SK-N-SH (cell line): ENCODE results near the gene BPNT1. TPM values are rescaled to one million over a fixed set of nuclear protein-coding genes. Genes with fewer than 3 reads are reported as not detected.

Experiments
- CTCF ChIA-PET: fragments of 300-600, 350-600 bp; formaldehyde crosslinking; extraction: SDS; loops from one replicate; lab custom pipeline; 2021; lab: Yijun Ruan, JAX
- POLR2A ChIA-PET: fragments of 350-600 bp; sonication (Branson Sonifier 250); formaldehyde crosslinking; extraction: SDS; loops from one replicate; lab custom pipeline; 2020; ENCODE audit warnings: antibody characterized with exemption, inconsistent platforms; lab: Yijun Ruan, JAX
- DNase-seq: peaks from one replicate; pipeline ENCODE4 v3.0.0; 2012
- H2AFZ ChIP-seq: fragments of 200-600 bp; sonication (generic); 2 replicates; pipeline ENCODE4 v1.8.1; 2016; ENCODE audit warnings: antibody characterized with exemption, mild to moderate bottlenecking, low read depth
- H3F3A ChIP-seq: fragments of 200-600 bp; sonication (generic); replicated peaks from 2 replicates; pipeline ENCODE3; 2016; ENCODE audit warnings: antibody characterized with exemption, mild to moderate bottlenecking; ENCODE audit not compliant: insufficient read depth
- H3K27ac ChIP-seq, 2 experiments: fragments of 200-500 bp in 1 of 2; fragments of 200-600 bp in 1 of 2; sonication (Bioruptor generic) in 1 of 2; sonication (generic), shearing (Covaris generic) in 1 of 2; 2 replicates each; pipeline versions ENCODE4 v1.5.1 to v1.6.1; 2014 to 2016; ENCODE audit warnings: low read depth in 2 of 2, inconsistent platforms in 1 of 2, low read length in 1 of 2, mild to moderate bottlenecking in 1 of 2, mixed read lengths in 1 of 2
- H3K27me3 ChIP-seq: fragments of 200-600 bp; sonication (generic), shearing (Covaris generic); 2 replicates; pipeline ENCODE4 v1.6.1; 2016; ENCODE audit warnings: mixed run types; ENCODE audit not compliant: insufficient read depth
- H3K36me3 ChIP-seq, 2 experiments: fragments of 200-500 bp in 1 of 2; fragments of 200-600 bp in 1 of 2; sonication (Bioruptor generic) in 1 of 2; sonication (generic) in 1 of 2; replicated peaks in 1 of 2; 2 replicates each; pipeline versions ENCODE3 to v1.5.1; 2014 to 2016; ENCODE audit warnings: low read length in 1 of 2, mild to moderate bottlenecking in 1 of 2; ENCODE audit not compliant: insufficient read depth in 2 of 2, control insufficient read depth in 1 of 2
- H3K4me1 ChIP-seq, 2 experiments: fragments of 200-500 bp in 1 of 2; fragments of 200-600 bp in 1 of 2; sonication (Bioruptor generic) in 1 of 2; sonication (generic), shearing (Covaris generic) in 1 of 2; 2 replicates each; pipeline versions ENCODE4 v1.5.1 to v1.6.1; 2014 to 2016; ENCODE audit warnings: low read depth in 1 of 2, low read length in 1 of 2, mixed run types in 1 of 2; ENCODE audit not compliant: insufficient read depth in 2 of 2, control insufficient read depth in 1 of 2
- H3K4me2 ChIP-seq: fragments of 200-600 bp; sonication (generic), shearing (Covaris generic); 2 replicates; pipeline ENCODE4 v1.6.1; 2017; ENCODE audit warnings: mixed run types
- H3K4me3 ChIP-seq, 2 experiments: fragments of 200-500 bp in 1 of 2; fragments of 200-600 bp in 1 of 2; sonication (Bioruptor generic) in 1 of 2; sonication (generic), shearing (Covaris generic) in 1 of 2; 2 replicates each; pipeline versions ENCODE4 v1.5.1 to v1.8.1; 2014 to 2016; ENCODE audit warnings: low read depth in 2 of 2, inconsistent platforms in 1 of 2, low read length in 1 of 2, mild to moderate bottlenecking in 1 of 2, mixed read lengths in 1 of 2, moderate library complexity in 1 of 2
- H3K79me2 ChIP-seq: fragments of 200-600 bp; sonication (generic); 2 replicates; pipeline ENCODE4 v1.8.1; 2017; ENCODE audit warnings: mild to moderate bottlenecking; ENCODE audit not compliant: insufficient read depth
- H3K9ac ChIP-seq: fragments of 200-600 bp; sonication (generic); 2 replicates; pipeline ENCODE4 v1.6.1; 2017; ENCODE audit warnings: mixed run types
- H3K9me2 ChIP-seq: fragments of 200-600 bp; sonication (generic); 2 replicates; pipeline ENCODE4 v1.6.1; 2017; ENCODE audit warnings: mixed run types
- H3K9me3 ChIP-seq: fragments of 200-600 bp; sonication (generic); 2 replicates; pipeline ENCODE4 v1.6.1; 2017; ENCODE audit warnings: mixed run types, mild to moderate bottlenecking, moderate library complexity
- H4K20me1 ChIP-seq: fragments of 200-600 bp; sonication (generic); 2 replicates; pipeline ENCODE4 v1.6.1; 2017; ENCODE audit warnings: mild to moderate bottlenecking, mixed run types; ENCODE audit not compliant: insufficient read depth
- FOXJ3 ChIP-seq: sonication (generic); formaldehyde crosslinking; IDR thresholded peaks from 2 replicates; pipeline ENCODE4 v1.5.1; 2020; ENCODE audit warnings: mild to moderate bottlenecking, missing genetic modification reagents
- FOXM1 ChIP-seq: IDR thresholded peaks from 2 replicates; pipeline ENCODE4 v1.4.0; 2012; ENCODE audit warnings: low read depth, mild to moderate bottlenecking
- JUND ChIP-seq: IDR thresholded peaks from 2 replicates; pipeline ENCODE4 v1.4.0; 2012
- MEF2A ChIP-seq: IDR thresholded peaks from 2 replicates; pipeline ENCODE4 v1.4.0; 2012; ENCODE audit warnings: low read depth, borderline replicate concordance
- NFIC ChIP-seq: IDR thresholded peaks from 2 replicates; pipeline ENCODE4 v1.4.0; 2012; ENCODE audit warnings: borderline replicate concordance
- NRF1 ChIP-seq: IDR thresholded peaks from 2 replicates; pipeline ENCODE4 v1.6.1; 2012; ENCODE audit warnings: low read depth, mild to moderate bottlenecking, low read length
- POLR2AphosphoS5 ChIP-seq: IDR thresholded peaks from 2 replicates; pipeline ENCODE4 v1.6.1; 2012; ENCODE audit warnings: low read depth, low read length
- RFX5 ChIP-seq: IDR thresholded peaks from 2 replicates; pipeline ENCODE4 v1.6.1; 2012; ENCODE audit warnings: mild to moderate bottlenecking, improper control_type of control experiment, low read length
- SMC3 ChIP-seq: IDR thresholded peaks from 2 replicates; pipeline ENCODE4 v1.6.1; 2012; ENCODE audit warnings: low read depth, low read length, improper control_type of control experiment
- TAF1 ChIP-seq: IDR thresholded peaks from 2 replicates; pipeline ENCODE4 v1.6.1; 2012; ENCODE audit warnings: low read depth, mild to moderate bottlenecking, low read length, moderate library complexity, borderline replicate concordance
- YY1 ChIP-seq: IDR thresholded peaks from 2 replicates; pipeline ENCODE4 v1.4.0; 2012; ENCODE audit warnings: low read depth, mild to moderate bottlenecking
- WGBS: methylation state at CpG from one replicate; pipeline ENCODE4 v1.1.6; 2017; ENCODE audit warnings: low lambda C conversion rate; 5-methylcytosine and 5-hydroxymethylcytosine counted together
- polyA plus RNA-seq, 3 experiments: library from polyadenylated mRNA; depleted of rRNA; stranded (reverse); fragments of >200 nt; gene quantifications; 2 replicates each; pipeline ENCODE4 v1.2.3, GENCODE V29; 2012
- TF ChIP-seq, protein P1 (sequence below): IDR thresholded peaks from 2 replicates; pipeline ENCODE4; 2012
- TF ChIP-seq, protein P2 (sequence below): fragments of 200-600 bp; sonication (generic); IDR thresholded peaks from 2 replicates; pipeline ENCODE4 v1.6.1; 2017; ENCODE audit warnings: antibody characterized with exemption, mild to moderate bottlenecking, moderate library complexity
- TF ChIP-seq, protein P3 (sequence below): fragments of 150-350 bp; IDR thresholded peaks from 2 replicates; pipeline ENCODE4 v1.6.1; 2016; ENCODE audit warnings: mild to moderate bottlenecking, low read depth, low read length
- TF ChIP-seq, protein P4 (sequence below): IDR thresholded peaks from 2 replicates; pipeline ENCODE4 v1.4.0; 2012; ENCODE audit warnings: low read depth, borderline replicate concordance
- TF ChIP-seq, protein P5 (sequence below): fragments of 150-350 bp; IDR thresholded peaks from 2 replicates; pipeline ENCODE4 v1.6.1; 2017; ENCODE audit warnings: antibody characterized with exemption, low read length, low read depth, borderline replicate concordance

The BPNT1 gene
- polyA plus RNA-seq, 1 of the 3 experiments (the other 2 are of a cell fraction), result 44.6 TPM

DNA sequence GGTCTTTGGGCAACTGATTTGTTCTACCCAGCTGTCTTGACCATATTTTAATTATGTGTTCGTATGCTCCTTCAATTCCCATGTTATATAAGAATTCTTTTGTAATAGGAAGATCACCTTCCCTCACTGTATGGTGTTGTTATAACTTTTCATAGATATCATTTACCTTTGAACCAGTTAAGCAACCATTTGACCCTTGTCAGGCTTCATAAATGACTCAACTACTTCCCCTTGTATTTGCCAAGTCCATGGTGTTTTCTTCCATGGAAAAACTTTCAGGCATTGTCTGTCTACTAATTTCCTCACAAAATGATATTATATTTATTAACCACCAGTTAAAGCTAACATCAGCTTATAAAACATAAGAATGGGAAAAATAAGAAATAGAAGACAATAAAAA lies 5.1 kb downstream of the BPNT1 start:
- H3K27me3 ChIP-seq, result no peaks in the 10 kb centered on the region
- peaks cover 4% of the 10 kb centered on the region for H3F3A ChIP-seq
- no peak overlapping the region for H3K27ac ChIP-seq
- no peaks in the 10 kb centered on the region for H3K4me1 ChIP-seq
- peaks cover 0 to 10% of the 10 kb centered on the region in 2 experiments for H3K36me3 ChIP-seq
- H3K79me2 ChIP-seq, result peaks cover 57% of the 10 kb centered on the region
- no peak for DNase-seq
- WGBS, result 93% methylated on average over 1 of the region's 1 CpG
- no peaks in the 10 kb centered on the region for H3K9me3 ChIP-seq
- H3K4me3 ChIP-seq, result no peak overlapping the region
- H3K4me2 ChIP-seq, result no peak overlapping the region
- no peak for TF ChIP-seq FOXM1
- TF ChIP-seq, protein P1, sequence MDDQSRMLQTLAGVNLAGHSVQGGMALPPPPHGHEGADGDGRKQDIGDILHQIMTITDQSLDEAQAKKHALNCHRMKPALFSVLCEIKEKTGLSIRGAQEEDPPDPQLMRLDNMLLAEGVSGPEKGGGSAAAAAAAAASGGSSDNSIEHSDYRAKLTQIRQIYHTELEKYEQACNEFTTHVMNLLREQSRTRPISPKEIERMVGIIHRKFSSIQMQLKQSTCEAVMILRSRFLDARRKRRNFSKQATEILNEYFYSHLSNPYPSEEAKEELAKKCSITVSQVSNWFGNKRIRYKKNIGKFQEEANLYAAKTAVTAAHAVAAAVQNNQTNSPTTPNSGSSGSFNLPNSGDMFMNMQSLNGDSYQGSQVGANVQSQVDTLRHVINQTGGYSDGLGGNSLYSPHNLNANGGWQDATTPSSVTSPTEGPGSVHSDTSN, result no peak
- TF ChIP-seq NFIC, result no peak
- TF ChIP-seq TAF1, result no peak
- TF ChIP-seq SMC3, result no peak
- TF ChIP-seq, protein P2, sequence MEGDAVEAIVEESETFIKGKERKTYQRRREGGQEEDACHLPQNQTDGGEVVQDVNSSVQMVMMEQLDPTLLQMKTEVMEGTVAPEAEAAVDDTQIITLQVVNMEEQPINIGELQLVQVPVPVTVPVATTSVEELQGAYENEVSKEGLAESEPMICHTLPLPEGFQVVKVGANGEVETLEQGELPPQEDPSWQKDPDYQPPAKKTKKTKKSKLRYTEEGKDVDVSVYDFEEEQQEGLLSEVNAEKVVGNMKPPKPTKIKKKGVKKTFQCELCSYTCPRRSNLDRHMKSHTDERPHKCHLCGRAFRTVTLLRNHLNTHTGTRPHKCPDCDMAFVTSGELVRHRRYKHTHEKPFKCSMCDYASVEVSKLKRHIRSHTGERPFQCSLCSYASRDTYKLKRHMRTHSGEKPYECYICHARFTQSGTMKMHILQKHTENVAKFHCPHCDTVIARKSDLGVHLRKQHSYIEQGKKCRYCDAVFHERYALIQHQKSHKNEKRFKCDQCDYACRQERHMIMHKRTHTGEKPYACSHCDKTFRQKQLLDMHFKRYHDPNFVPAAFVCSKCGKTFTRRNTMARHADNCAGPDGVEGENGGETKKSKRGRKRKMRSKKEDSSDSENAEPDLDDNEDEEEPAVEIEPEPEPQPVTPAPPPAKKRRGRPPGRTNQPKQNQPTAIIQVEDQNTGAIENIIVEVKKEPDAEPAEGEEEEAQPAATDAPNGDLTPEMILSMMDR, result no peak
- TF ChIP-seq, protein P3, sequence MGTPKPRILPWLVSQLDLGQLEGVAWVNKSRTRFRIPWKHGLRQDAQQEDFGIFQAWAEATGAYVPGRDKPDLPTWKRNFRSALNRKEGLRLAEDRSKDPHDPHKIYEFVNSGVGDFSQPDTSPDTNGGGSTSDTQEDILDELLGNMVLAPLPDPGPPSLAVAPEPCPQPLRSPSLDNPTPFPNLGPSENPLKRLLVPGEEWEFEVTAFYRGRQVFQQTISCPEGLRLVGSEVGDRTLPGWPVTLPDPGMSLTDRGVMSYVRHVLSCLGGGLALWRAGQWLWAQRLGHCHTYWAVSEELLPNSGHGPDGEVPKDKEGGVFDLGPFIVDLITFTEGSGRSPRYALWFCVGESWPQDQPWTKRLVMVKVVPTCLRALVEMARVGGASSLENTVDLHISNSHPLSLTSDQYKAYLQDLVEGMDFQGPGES, result no peak
- TF ChIP-seq NRF1, result no peak
- no peak for TF ChIP-seq MEF2A
- no peak for TF ChIP-seq FOXJ3 (CRISPR knock-in tag)
- TF ChIP-seq, protein P4, sequence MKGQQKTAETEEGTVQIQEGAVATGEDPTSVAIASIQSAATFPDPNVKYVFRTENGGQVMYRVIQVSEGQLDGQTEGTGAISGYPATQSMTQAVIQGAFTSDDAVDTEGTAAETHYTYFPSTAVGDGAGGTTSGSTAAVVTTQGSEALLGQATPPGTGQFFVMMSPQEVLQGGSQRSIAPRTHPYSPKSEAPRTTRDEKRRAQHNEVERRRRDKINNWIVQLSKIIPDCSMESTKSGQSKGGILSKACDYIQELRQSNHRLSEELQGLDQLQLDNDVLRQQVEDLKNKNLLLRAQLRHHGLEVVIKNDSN, result no peak
- TF ChIP-seq JUND, result no peak
- TF ChIP-seq, protein P5, sequence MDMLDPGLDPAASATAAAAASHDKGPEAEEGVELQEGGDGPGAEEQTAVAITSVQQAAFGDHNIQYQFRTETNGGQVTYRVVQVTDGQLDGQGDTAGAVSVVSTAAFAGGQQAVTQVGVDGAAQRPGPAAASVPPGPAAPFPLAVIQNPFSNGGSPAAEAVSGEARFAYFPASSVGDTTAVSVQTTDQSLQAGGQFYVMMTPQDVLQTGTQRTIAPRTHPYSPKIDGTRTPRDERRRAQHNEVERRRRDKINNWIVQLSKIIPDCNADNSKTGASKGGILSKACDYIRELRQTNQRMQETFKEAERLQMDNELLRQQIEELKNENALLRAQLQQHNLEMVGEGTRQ, result no peak
- no peak for TF ChIP-seq RFX5
- no peak for TF ChIP-seq POLR2AphosphoS5
- no peak for TF ChIP-seq YY1
- H3K9ac ChIP-seq, result no peak overlapping the region
- ChIA-PET POLR2A (no interaction called here), CTCF (interaction anchor here (0.8 to 1.1 kb wide), 3 partner anchors 8 to 105 kb away, joined by 3 to 4 read pairs (median 3); no protein-coding TSS in a partner anchor)
- H3K9me2 ChIP-seq, result no peaks in the 10 kb centered on the region
- no peaks in the 10 kb centered on the region for H4K20me1 ChIP-seq
- H2AFZ ChIP-seq, result no peak overlapping the region
